Endothelial cell of umbilical vein (primary cell): ENCODE data around the gene VPS37C. TPM values are rescaled to one million over a fixed set of nuclear protein-coding genes. Genes with fewer than 3 reads are reported as not detected.

Experiments used
- BruUV-seq: library from RNA; stranded (reverse); fragments of 400-500 nt; replicated peaks from 2 replicates; lab custom pipeline; 2021; lab: Mats Ljungman, UMichigan
- CTCF ChIA-PET: fragments of 300-600, 350-600 bp; sonication (Branson Sonifier 250); formaldehyde crosslinking; loops from one replicate; lab custom pipeline; 2021; ENCODE audit warnings: antibody characterized with exemption, inconsistent platforms; lab: Charles Lee
- POLR2A ChIA-PET: fragments of 300-600, 350-600 bp; sonication (Branson Sonifier 250); formaldehyde crosslinking; loops from one replicate; lab custom pipeline; 2021; ENCODE audit warnings: antibody characterized with exemption, inconsistent platforms; lab: Charles Lee
- DNase-seq: peaks from one replicate; pipeline ENCODE4 v3.0.0-alpha.2; 2011; ENCODE audit warnings: low read depth, low spot score
- FAIRE-seq: peaks from 2 replicates; lab custom pipeline; 2011; peaks lifted over from hg19 to GRCh38; lab: Jason Lieb, UNC
- H2AFZ ChIP-seq: 2 replicates; pipeline ENCODE4 v1.6.0; 2012; ENCODE audit warnings: low read depth, low read length, control low read depth, inconsistent platforms
- H3K27ac ChIP-seq: 2 replicates; pipeline ENCODE4 v1.5.1; 2011; ENCODE audit warnings: low read depth, mild to moderate bottlenecking, control low read depth, low read length, moderate library complexity; ENCODE audit not compliant: insufficient read depth
- H3K27me3 ChIP-seq, 2 experiments: 2 replicates each; pipeline versions ENCODE4 v1.6.0 to v1.6.1; 2011; ENCODE audit warnings: low read length in 2 of 2, mixed read lengths in 1 of 2; ENCODE audit not compliant: control insufficient read depth in 2 of 2, insufficient read depth in 2 of 2
- H3K36me3 ChIP-seq, 2 experiments: 2 replicates in 1 of 2; 3 replicates in 1 of 2; pipeline ENCODE4 v1.5.1; 2011; ENCODE audit warnings: low read length in 2 of 2, mild to moderate bottlenecking in 1 of 2, moderate library complexity in 1 of 2; ENCODE audit not compliant: control insufficient read depth in 2 of 2, insufficient read depth in 2 of 2; ENCODE audit errors: extremely low read depth in 1 of 2
- H3K4me1 ChIP-seq: 3 replicates; pipeline ENCODE4 v1.5.1; 2011; ENCODE audit warnings: mild to moderate bottlenecking, low read length; ENCODE audit not compliant: control insufficient read depth, insufficient read depth; ENCODE audit errors: extremely low read depth
- H3K4me2 ChIP-seq: 2 replicates; pipeline ENCODE4 v1.6.1; 2011; ENCODE audit warnings: low read length, control low read depth, mixed read lengths; ENCODE audit not compliant: insufficient read depth
- H3K4me3 ChIP-seq, 3 experiments: fragments of 200-600 bp in 1 of 3; sonication (generic), shearing (Covaris generic) in 1 of 3; replicated peaks in 1 of 3; 2 replicates each; pipeline ENCODE4 v1.5.1; 2011 to 2016; ENCODE audit warnings: control low read depth in 3 of 3, low read length in 3 of 3, mild to moderate bottlenecking in 2 of 3, inconsistent platforms in 1 of 3, low read depth in 1 of 3, moderate library complexity in 1 of 3; ENCODE audit not compliant: insufficient read depth in 1 of 3
- H3K79me2 ChIP-seq: 2 replicates; pipeline ENCODE4 v1.6.0; 2012; ENCODE audit warnings: low read length, inconsistent platforms; ENCODE audit not compliant: control insufficient read depth, insufficient read depth
- H3K9ac ChIP-seq: replicated peaks from 2 replicates; pipeline ENCODE3; 2011; ENCODE audit warnings: low read length, control low read depth; ENCODE audit not compliant: insufficient read depth; ENCODE audit errors: extremely low read depth
- H3K9me1 ChIP-seq: replicated peaks from 3 replicates; pipeline ENCODE4 v1.6.0; 2011; ENCODE audit warnings: mild to moderate bottlenecking, low read length; ENCODE audit not compliant: control insufficient read depth, insufficient read depth; ENCODE audit errors: extremely low read depth
- H3K9me3 ChIP-seq: replicated peaks from 2 replicates; pipeline ENCODE4 v1.5.1; 2012; ENCODE audit warnings: low read length, inconsistent platforms; ENCODE audit not compliant: control insufficient read depth, insufficient read depth
- H4K20me1 ChIP-seq: replicated peaks from 2 replicates; pipeline ENCODE3; 2011; ENCODE audit warnings: mild to moderate bottlenecking, low read length; ENCODE audit not compliant: control insufficient read depth, insufficient read depth; ENCODE audit errors: extremely low read depth
- CTCF ChIP-seq, 2 donors: IDR thresholded peaks; 1 replicate in 1 of 2; 2 replicates in 1 of 2; pipeline ENCODE4 v1.5.1; 2011; ENCODE audit warnings: low read length in 2 of 2, mild to moderate bottlenecking in 2 of 2, moderate library complexity in 2 of 2, control low read depth in 1 of 2, inconsistent platforms in 1 of 2, low read depth in 1 of 2; ENCODE audit not compliant: insufficient read depth in 1 of 2; ENCODE audit errors: extremely low read depth in 1 of 2
- EZH2 ChIP-seq: IDR thresholded peaks from 2 replicates; pipeline ENCODE4 v1.6.1; 2012; ENCODE audit warnings: borderline replicate concordance, low read depth, mild to moderate bottlenecking, moderate library complexity, low read length, inconsistent platforms; ENCODE audit not compliant: severe bottlenecking
- FOS ChIP-seq: IDR thresholded peaks from 2 replicates; pipeline ENCODE4 v1.6.1; 2011; ENCODE audit warnings: mild to moderate bottlenecking, low read length, moderate library complexity, borderline replicate concordance; ENCODE audit not compliant: insufficient read depth
- GATA2 ChIP-seq: IDR thresholded peaks from 2 replicates; pipeline ENCODE4 v1.7.0; 2011; ENCODE audit warnings: low read depth, mild to moderate bottlenecking, moderate library complexity, mixed read lengths, low read length; ENCODE audit not compliant: insufficient read length, insufficient read depth
- JUN ChIP-seq: IDR thresholded peaks from 2 replicates; pipeline ENCODE4 v1.6.1; 2011; ENCODE audit warnings: borderline replicate concordance, low read depth; ENCODE audit not compliant: insufficient read length, insufficient read depth
- MAX ChIP-seq: IDR thresholded peaks from 2 replicates; pipeline ENCODE4 v1.6.1; 2011; ENCODE audit not compliant: insufficient read depth, insufficient read length
- MYC ChIP-seq: IDR thresholded peaks from one replicate; pipeline ENCODE4 v1.6.1; 2011; ENCODE audit warnings: mild to moderate bottlenecking, low read depth, low read length
- POLR2A ChIP-seq: IDR thresholded peaks from 2 replicates; pipeline ENCODE4 v1.6.1; 2012; ENCODE audit warnings: low read depth, mild to moderate bottlenecking, control low read depth, low read length
- POLR2AphosphoS5 ChIP-seq: IDR thresholded peaks from 2 replicates; pipeline ENCODE4 v1.6.1; 2012; ENCODE audit warnings: low read depth, mild to moderate bottlenecking, control low read depth, low read length, moderate library complexity; ENCODE audit not compliant: insufficient read depth
- dilution Hi-C: fragments of 300-500 bp; cut with MboI; formaldehyde crosslinking; loops from one replicate; pipeline ENCODE4 v1.15.0; 2019; ENCODE audit warnings: low sequenced_read_pairs; ENCODE audit not compliant: extremely low pct_ligation_motif_present
- intact Hi-C: fragments of 100-400 bp; cut with micrococcal nuclease; formaldehyde crosslinking; loops from one replicate; pipeline ENCODE4 v1.10.0; 2022
- polyA plus RNA-seq, 4 experiments: library from polyadenylated mRNA; depleted of rRNA in 3 of 4; stranded (reverse) in 3 of 4; unstranded in 1 of 4; fragments of >200 nt; gene quantifications; 2 replicates each; pipeline versions ENCODE4 v1.2.1 to v1.2.3, GENCODE V29; 2011 to 2012; ENCODE audit warnings: missing spikeins in 1 of 4
- total RNA-seq: library from RNA; stranded (reverse); gene quantifications from 2 replicates; pipeline ENCODE4 v1.2.3, GENCODE V29; 2021

VPS37C gene
- total and polyA plus RNA-seq, 2 donors (not counting 3 experiments of a cell fraction or from before 2014, with no cell fraction given) = 17.7 to 23.4 TPM

DNA sequence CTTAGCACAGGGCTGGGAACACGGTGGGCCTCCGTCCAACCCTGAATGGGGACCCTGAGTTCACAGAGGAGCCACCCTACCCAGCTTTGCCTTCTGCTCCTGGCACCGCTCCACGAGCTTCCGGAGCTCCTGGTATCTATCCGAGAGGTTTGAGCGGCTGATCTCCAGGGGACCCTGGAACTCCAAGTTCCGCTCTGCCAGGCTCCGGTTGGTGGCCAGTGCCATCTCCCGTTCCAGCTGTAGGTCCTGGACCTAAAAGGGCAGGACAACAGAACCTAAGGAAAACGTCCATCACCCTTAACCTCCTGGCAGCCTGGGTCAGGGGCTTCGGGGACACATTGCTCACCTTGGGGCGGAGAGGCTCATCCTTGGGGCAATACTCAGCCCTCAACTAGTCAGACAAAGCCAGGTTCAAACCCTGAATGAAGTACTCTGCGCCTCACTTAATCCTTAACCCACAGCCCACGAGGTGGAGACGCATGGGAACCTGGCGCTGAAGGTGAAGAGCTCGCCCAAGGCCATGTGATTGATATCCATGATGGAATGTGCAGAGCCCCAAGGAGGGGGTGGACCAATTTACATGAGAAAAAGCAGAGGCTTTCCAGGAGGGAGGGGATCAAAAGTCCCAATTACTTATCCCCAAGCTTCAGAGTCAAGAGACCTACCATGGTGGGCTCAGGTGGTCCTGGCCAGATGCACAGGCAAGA is 27.1 kb downstream of the VPS37C start:
- POLR2A ChIA-PET = no interaction called here
- H3K9me3 ChIP-seq = no peaks in the 10 kb centered on the region
- intact Hi-C loops = loop anchor here (10.0 kb wide), 1 partner anchor 219 kb away; the partner anchor contains the start of gene TMEM109
- no TSS peak for BruUV-seq
- H3K36me3 ChIP-seq = peaks cover 0 to 11% of the 10 kb centered on the region in 2 experiments
- H3K27ac ChIP-seq = no peak overlapping the region
- CTCF ChIA-PET = interaction anchor here (1.5 kb wide), 1 partner anchor 235 kb away, joined by 5 read pairs; no protein-coding TSS in a partner anchor
- FAIRE-seq (no peak), DNase-seq (no peak)
- H3K79me2 ChIP-seq = no peaks in the 10 kb centered on the region
- no peaks in the 10 kb centered on the region for H3K9me1 ChIP-seq
- H2AFZ ChIP-seq = no peak overlapping the region
- H3K4me3 ChIP-seq = no peak overlapping the region
- peaks cover 3% of the 10 kb centered on the region for H3K4me1 ChIP-seq
- H3K27me3 ChIP-seq = no peaks in the 10 kb centered on the region
- H3K9ac ChIP-seq = no peak overlapping the region
- TF ChIP-seq MYC = no peak
- no peak for TF ChIP-seq MAX
- TF ChIP-seq POLR2AphosphoS5 = no peak
- no peak for TF ChIP-seq EZH2
- no peak for TF ChIP-seq CTCF (IDR thresholded peaks at IDR 0.05; ENCODE audit: extremely low read depth in 1 of 2, insufficient read depth in 1 of 2, low read depth in 1 of 2, low read length in 2 of 2)
- no peak for TF ChIP-seq JUN
- TF ChIP-seq GATA2 = no peak
- no peak for TF ChIP-seq FOS
- no peak for TF ChIP-seq POLR2A
- dilution Hi-C loops = no loop called here
- no peak overlapping the region for H3K4me2 ChIP-seq
- H4K20me1 ChIP-seq = no peaks in the 10 kb centered on the region
